ENCODE results near the gene ZC3H10.

- TF ChIP-seq EZH2 (optimal IDR thresholded peaks at IDR 0.05; ENCODE audit: low read depth, low read length) (no peak), CTCF (IDR thresholded peaks at IDR 0.05; ENCODE audit: low read length) (no peak)
Measured at GRCh38 chr12:56114084-56114483, 4.0 kb upstream of the ZC3H10 start.
